ENCODE results near the gene TENM4. TPM values are rescaled to one million over a fixed set of nuclear protein-coding genes. Genes with fewer than 3 reads are reported as not detected.

The TENM4 gene
- total and polyA plus RNA-seq, 10 of the 15 experiments (the other 5 are each of a cell fraction or from before 2014, with no cell fraction given), result 0.03 to 0.12 (median 0.06) TPM; not detected in 7

- in situ Hi-C loops (cut with MboI), result no loop called here
- WGBS (ENCODE audit: insufficient coverage, insufficient replicate concordance, low lambda C conversion rate, missing lambda C conversion rate), result 2% methylated on average over 2 of the region's 2 CpGs
- Histone ChIP-seq H3K4me2 (ENCODE audit: control insufficient read depth, insufficient read depth) (no peak overlapping the region), H3K9ac (ENCODE audit: control insufficient read depth, insufficient read depth, low read length) (no peak overlapping the region), H3K36me3 (ENCODE audit: control insufficient read depth in 2 of 2, insufficient read depth in 2 of 2, low read length in 1 of 2) (no peaks in the 10 kb centered on the region), H4K20me1 (ENCODE audit: control insufficient read depth, insufficient read depth) (no peaks in the 10 kb centered on the region), H3K79me2 (ENCODE audit: control insufficient read depth, insufficient read depth, low read length) (no peaks in the 10 kb centered on the region), H3K4me3 (no peak overlapping the region), H3K4me1 (ENCODE audit: control insufficient read depth, insufficient read depth, low read length) (no peaks in the 10 kb centered on the region), H3K27me3 (replicated peaks in 1 of 2; ENCODE audit: control insufficient read depth in 2 of 2, insufficient read depth in 2 of 2, low read length in 1 of 2) (peaks cover 0 to 2% of the 10 kb centered on the region in 2 experiments; a peak in 3 of 4 replicates), H2AFZ (ENCODE audit: control insufficient read depth, low read depth, low read length) (no peak overlapping the region), H3K27ac (ENCODE audit: control insufficient read depth, insufficient read depth) (no peak overlapping the region), H3K9me3 (replicated peaks; ENCODE audit: control insufficient read depth, insufficient read depth, low read length) (no peaks in the 10 kb centered on the region)
- FAIRE-seq, result no peak
- POLR2A ChIA-PET, result no interaction called here
- DNase-seq (ENCODE audit: low read depth, low spot score), result no peak
- ATAC-seq, result no peak
- no TSS peak for BruUV-seq (replicated peaks)
- intact Hi-C loops (cut with micrococcal nuclease; ENCODE audit: unreplicated experiment), result no loop called here
- RAD21 ChIA-PET (ENCODE audit: unreplicated experiment), result no interaction called here
- SMC1A ChIA-PET (ENCODE audit: uncharacterized antibody, unreplicated experiment), result no interaction called here
- CTCF ChIA-PET, result no interaction called here
- TF ChIP-seq, protein P1, sequence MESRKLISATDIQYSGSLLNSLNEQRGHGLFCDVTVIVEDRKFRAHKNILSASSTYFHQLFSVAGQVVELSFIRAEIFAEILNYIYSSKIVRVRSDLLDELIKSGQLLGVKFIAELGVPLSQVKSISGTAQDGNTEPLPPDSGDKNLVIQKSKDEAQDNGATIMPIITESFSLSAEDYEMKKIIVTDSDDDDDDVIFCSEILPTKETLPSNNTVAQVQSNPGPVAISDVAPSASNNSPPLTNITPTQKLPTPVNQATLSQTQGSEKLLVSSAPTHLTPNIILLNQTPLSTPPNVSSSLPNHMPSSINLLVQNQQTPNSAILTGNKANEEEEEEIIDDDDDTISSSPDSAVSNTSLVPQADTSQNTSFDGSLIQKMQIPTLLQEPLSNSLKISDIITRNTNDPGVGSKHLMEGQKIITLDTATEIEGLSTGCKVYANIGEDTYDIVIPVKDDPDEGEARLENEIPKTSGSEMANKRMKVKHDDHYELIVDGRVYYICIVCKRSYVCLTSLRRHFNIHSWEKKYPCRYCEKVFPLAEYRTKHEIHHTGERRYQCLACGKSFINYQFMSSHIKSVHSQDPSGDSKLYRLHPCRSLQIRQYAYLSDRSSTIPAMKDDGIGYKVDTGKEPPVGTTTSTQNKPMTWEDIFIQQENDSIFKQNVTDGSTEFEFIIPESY (IDR thresholded peaks at IDR 0.05), result no peak
- no peak for TF ChIP-seq EZH2 (IDR thresholded peaks at IDR 0.05; ENCODE audit: borderline replicate concordance, control insufficient read depth, low read depth, low read length)
- TF ChIP-seq CTCF (IDR thresholded peaks at IDR 0.05 in 2 of 3, conservative IDR thresholded peaks at IDR 0.05 in 1 of 3; ENCODE audit: control insufficient read depth in 2 of 3, extremely low read depth in 1 of 3, insufficient read depth in 1 of 3, low read depth in 3 of 3, low read length in 3 of 3), result no peak
- TF ChIP-seq, protein P2, sequence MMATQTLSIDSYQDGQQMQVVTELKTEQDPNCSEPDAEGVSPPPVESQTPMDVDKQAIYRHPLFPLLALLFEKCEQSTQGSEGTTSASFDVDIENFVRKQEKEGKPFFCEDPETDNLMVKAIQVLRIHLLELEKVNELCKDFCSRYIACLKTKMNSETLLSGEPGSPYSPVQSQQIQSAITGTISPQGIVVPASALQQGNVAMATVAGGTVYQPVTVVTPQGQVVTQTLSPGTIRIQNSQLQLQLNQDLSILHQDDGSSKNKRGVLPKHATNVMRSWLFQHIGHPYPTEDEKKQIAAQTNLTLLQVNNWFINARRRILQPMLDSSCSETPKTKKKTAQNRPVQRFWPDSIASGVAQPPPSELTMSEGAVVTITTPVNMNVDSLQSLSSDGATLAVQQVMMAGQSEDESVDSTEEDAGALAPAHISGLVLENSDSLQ (IDR thresholded peaks at IDR 0.05), result no peak
- no peak for TF ChIP-seq YBX1 (IDR thresholded peaks at IDR 0.05)
- no peak for TF ChIP-seq CBX5 (IDR thresholded peaks at IDR 0.05; ENCODE audit: low read depth)
- no peak for TF ChIP-seq MEF2A (IDR thresholded peaks at IDR 0.05; ENCODE audit: insufficient read depth, low read depth, low read length)
- TF ChIP-seq POU2F2 (IDR thresholded peaks at IDR 0.05; ENCODE audit: borderline replicate concordance, low read depth, low read length), result no peak
- TF ChIP-seq SUPT20H (IDR thresholded peaks at IDR 0.05; ENCODE audit: borderline replicate concordance, control insufficient read depth, low read depth, low read length), result no peak
- no peak for TF ChIP-seq NFYA (IDR thresholded peaks at IDR 0.05; ENCODE audit: borderline replicate concordance, low read depth, low read length)
- TF ChIP-seq SREBF1 (IDR thresholded peaks at IDR 0.05; ENCODE audit: low read length), result no peak
- TF ChIP-seq SKIL (IDR thresholded peaks at IDR 0.05; ENCODE audit: low read depth, poor library complexity, severe bottlenecking), result no peak
- no peak for TF ChIP-seq SP1 (IDR thresholded peaks at IDR 0.05; ENCODE audit: low read depth, low read length)
- TF ChIP-seq GATAD2B (conservative IDR thresholded peaks at IDR 0.05; ENCODE audit: low read depth), result no peak
- TF ChIP-seq NR2C1 (IDR thresholded peaks at IDR 0.05), result no peak
Measured at GRCh38 chr11:79467761-79468160, 26.9 kb upstream of the TENM4 start.
